GM12873 (cell line): ENCODE results near the gene ITIH1.

Experiments used
- CTCF ChIP-seq: IDR thresholded peaks from 2 replicates; pipeline ENCODE4 v1.5.1; 2012; ENCODE audit warnings: low read depth, mild to moderate bottlenecking, moderate library complexity, low read length, control low read depth; ENCODE audit not compliant: insufficient read depth; ENCODE audit errors: missing control alignments

ITIH1 gene

GRCh38 chr3:52816199-52816598 is 38.8 kb downstream of the ITIH1 start:
- no peak for TF ChIP-seq CTCF

- no peak for TF ChIP-seq CTCF
Measured at GRCh38 chr3:52816654-52817053, 39.3 kb downstream of the ITIH1 start.

GRCh38 chr3:52817221-52817620 is 39.8 kb downstream of the ITIH1 start:
- TF ChIP-seq CTCF, result no peak

GRCh38 chr3:52817860-52818259 is 40.5 kb downstream of the ITIH1 start:
- no peak for TF ChIP-seq CTCF

DNA sequence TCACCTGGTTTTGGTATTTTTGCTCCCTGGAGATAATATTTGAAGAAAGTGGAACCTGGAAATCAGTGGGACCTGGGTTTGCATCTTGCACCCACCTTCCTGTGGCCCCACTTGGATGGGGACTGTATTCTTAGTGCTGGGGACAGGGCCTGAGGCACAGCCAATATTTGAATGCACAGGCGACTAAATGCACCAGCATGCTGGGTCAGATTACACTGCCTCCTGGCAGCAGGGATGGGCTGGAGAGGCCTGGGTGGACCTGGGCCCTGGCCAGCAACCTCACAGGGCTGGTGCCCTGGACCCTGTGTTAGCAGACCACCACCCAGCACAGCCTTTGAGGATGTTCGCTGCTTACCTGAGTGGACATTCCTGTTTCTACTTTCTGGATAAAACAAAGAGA is 42.5 kb downstream of the ITIH1 start:
- no peak for TF ChIP-seq CTCF

DNA sequence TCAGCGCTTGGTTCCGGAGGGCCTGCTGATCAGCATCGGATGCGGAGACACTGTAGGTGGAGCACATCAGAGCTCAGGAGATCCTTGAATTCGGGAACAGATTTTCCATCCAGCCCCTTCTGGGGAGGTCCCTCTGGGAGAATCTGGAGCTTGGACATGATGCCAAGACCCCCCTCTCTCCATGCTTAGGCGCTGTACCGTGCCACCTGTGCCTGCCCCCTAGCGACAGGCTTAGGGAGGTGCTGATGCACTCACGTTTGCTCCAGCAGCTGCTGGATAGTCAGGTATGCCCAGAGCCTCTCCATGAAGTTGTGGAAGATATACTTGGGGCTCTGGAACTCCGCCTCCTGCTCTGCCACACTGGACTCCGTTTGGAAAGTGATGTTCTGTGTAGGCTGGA is 43.3 kb downstream of the ITIH1 start:
- peak; percentile 92 for TF ChIP-seq CTCF

GRCh38 chr3:52822363-52822762 is 45.0 kb downstream of the ITIH1 start:
- TF ChIP-seq CTCF, result no peak
